Fibroblast of lung (primary cell): ENCODE measurements around the gene ASIC3.

Experiments used
- CTCF ChIP-seq, 2 donors: IDR thresholded peaks in 1 of 2; conservative IDR thresholded peaks in 1 of 2; 1 replicate in 1 of 2; 2 replicates in 1 of 2; pipeline ENCODE4 v1.5.1; 2011 to 2012; ENCODE audit warnings: low read length in 2 of 2, control low read depth in 1 of 2, inconsistent platforms in 1 of 2, low read depth in 1 of 2, mild to moderate bottlenecking in 1 of 2
- EZH2 ChIP-seq: IDR thresholded peaks from 2 replicates; pipeline ENCODE4 v1.5.1; 2012; ENCODE audit warnings: low read length, control low read depth, mild to moderate bottlenecking; ENCODE audit errors: missing control alignments

GRCh38 chr7:150999001-150999400, 49.3 kb upstream of the ASIC3 start:
- TF ChIP-seq CTCF (conservative IDR thresholded peaks at IDR 0.05 in 1 of 2, IDR thresholded peaks at IDR 0.05 in 1 of 2; ENCODE audit: low read depth in 1 of 2, low read length in 2 of 2) (no peak), EZH2 (no peak)
